ENCODE data around the gene POU6F1.
"Not testable (repeated sequence)": the region's sequence is repeated elsewhere in the genome, so short reads cannot be mapped to it uniquely, and the experiment has no call there.

Gene POU6F1

GRCh38 chr12:51217968-51218606 lies at the start of gene POU6F1:
Gene POU6F1 (minus strand): TSS chr12:51218062. CDS start chr12:51206836, 11,226 bp downstream.
- peak; percentile 34 for TF ChIP-seq CTCF (IDR thresholded peaks at IDR 0.05; ENCODE audit: low read depth, low read length)
- TF ChIP-seq MAX (IDR thresholded peaks at IDR 0.05; ENCODE audit: low read depth, low read length): peak; percentile 82
- peak; percentile 60 for TF ChIP-seq POLR2A (IDR thresholded peaks at IDR 0.05; ENCODE audit: extremely low read depth, insufficient read length)
- peak; percentile 69 for TF ChIP-seq MYC (IDR thresholded peaks at IDR 0.05; ENCODE audit: low read depth, low read length)
- peak within 1 kb of the TSS; percentile 70 for H3K4me3 ChIP-seq (ENCODE audit: low read depth, low read length)
- DNase-seq (ENCODE audit: low read depth): peak; percentile 90

- H3K4me3 ChIP-seq (ENCODE audit: low read depth, low read length): no peak overlapping the region
- DNase-seq (ENCODE audit: low read depth): no peak
- TF ChIP-seq MYC (IDR thresholded peaks at IDR 0.05; ENCODE audit: low read depth, low read length) (no peak), CTCF (IDR thresholded peaks at IDR 0.05; ENCODE audit: low read depth, low read length) (no peak)
Observed at GRCh38 chr12:51265024-51265423, 47.2 kb upstream of the POU6F1 start.

- DNase-seq (ENCODE audit: low read depth): no peak
- no peak overlapping the region for H3K4me3 ChIP-seq (ENCODE audit: low read depth, low read length)
- no peak for TF ChIP-seq POLR2A (IDR thresholded peaks at IDR 0.05; ENCODE audit: extremely low read depth, insufficient read length)
- TF ChIP-seq MYC (IDR thresholded peaks at IDR 0.05; ENCODE audit: low read depth, low read length): no peak
- TF ChIP-seq MAX (IDR thresholded peaks at IDR 0.05; ENCODE audit: low read depth, low read length): no peak
- no peak for TF ChIP-seq CTCF (IDR thresholded peaks at IDR 0.05; ENCODE audit: low read depth, low read length)
Observed at GRCh38 chr12:51264297-51264696, 46.4 kb upstream of the POU6F1 start.

GRCh38 chr12:51263341-51263740 lies 45.5 kb upstream of the POU6F1 start:
- no peak overlapping the region for H3K4me3 ChIP-seq (ENCODE audit: low read depth, low read length)
- TF ChIP-seq MYC (IDR thresholded peaks at IDR 0.05; ENCODE audit: low read depth, low read length) (no peak), CTCF (IDR thresholded peaks at IDR 0.05; ENCODE audit: low read depth, low read length) (no peak), POLR2A (IDR thresholded peaks at IDR 0.05; ENCODE audit: extremely low read depth, insufficient read length) (no peak), MAX (IDR thresholded peaks at IDR 0.05; ENCODE audit: low read depth, low read length) (no peak)
- no peak for DNase-seq (ENCODE audit: low read depth)

GRCh38 chr12:51262758-51263177 lies 44.9 kb upstream of the POU6F1 start:
- peak; percentile 72 for DNase-seq (ENCODE audit: low read depth)
- TF ChIP-seq CTCF (IDR thresholded peaks at IDR 0.05; ENCODE audit: low read depth, low read length) (peak; percentile 41), MYC (IDR thresholded peaks at IDR 0.05; ENCODE audit: low read depth, low read length) (no peak), MAX (IDR thresholded peaks at IDR 0.05; ENCODE audit: low read depth, low read length) (no peak)
- H3K4me3 ChIP-seq (ENCODE audit: low read depth, low read length): no peak overlapping the region

GRCh38 chr12:51259600-51259999 lies 41.7 kb upstream of the POU6F1 start:
- not testable (repeated sequence) for H3K4me3 ChIP-seq (ENCODE audit: low read depth, low read length); DNase-seq (ENCODE audit: low read depth)

All from NB4 (cell line).